ENCODE results near the gene MESD.

Gene MESD

DNA sequence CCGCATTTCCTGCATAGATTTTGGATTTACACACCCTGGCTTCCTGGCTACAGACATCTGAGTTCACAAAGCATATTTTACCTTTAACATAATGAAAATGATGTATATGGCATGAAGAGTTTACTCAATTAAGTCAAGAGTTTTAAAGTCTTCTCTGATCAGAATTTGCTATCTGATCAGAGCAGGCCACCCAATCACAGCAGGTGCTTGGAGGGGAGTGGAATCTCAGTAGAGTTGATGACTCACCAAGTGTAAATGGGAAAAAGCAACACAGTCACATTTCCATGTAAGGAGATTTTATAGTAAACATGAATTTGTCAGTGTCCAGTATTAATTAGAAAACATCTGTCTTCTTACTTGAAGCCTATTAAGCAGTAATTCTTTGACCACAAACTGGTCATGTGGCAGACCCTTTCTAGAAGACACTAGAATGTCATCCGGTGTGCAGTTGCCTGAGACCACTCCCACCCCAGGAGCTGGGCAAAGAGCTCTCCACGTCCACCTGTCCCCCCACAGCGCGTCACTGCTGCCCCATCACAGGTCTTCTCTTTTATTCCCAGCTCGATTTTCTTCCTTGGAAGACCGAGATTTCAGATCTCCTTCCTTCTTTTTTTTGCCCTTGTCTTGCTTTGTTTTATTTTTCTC, 10.8 kb downstream of the MESD start:
- Histone ChIP-seq H3K4me3 (ENCODE audit: insufficient read depth, low read depth, low read length) (no peak overlapping the region), H3K9me3 (ENCODE audit: control insufficient read depth, low read length) (no peaks in the 10 kb centered on the region), H3K27ac (ENCODE audit: insufficient read depth, low read depth, low read length, poor library complexity, severe bottlenecking) (no peak overlapping the region), H3K4me1 (ENCODE audit: control insufficient read depth, insufficient read depth, low read length) (no peaks in the 10 kb centered on the region), H3K36me3 (ENCODE audit: control insufficient read depth, insufficient read depth, low read length) (peaks cover 17% of the 10 kb centered on the region), H3K27me3 (ENCODE audit: control insufficient read depth, insufficient read depth, low read length, poor library complexity, severe bottlenecking) (no peaks in the 10 kb centered on the region)
- 92 to 93% methylated on average over 7 of the region's 7 CpGs for WGBS, 2 experiments

DNA sequence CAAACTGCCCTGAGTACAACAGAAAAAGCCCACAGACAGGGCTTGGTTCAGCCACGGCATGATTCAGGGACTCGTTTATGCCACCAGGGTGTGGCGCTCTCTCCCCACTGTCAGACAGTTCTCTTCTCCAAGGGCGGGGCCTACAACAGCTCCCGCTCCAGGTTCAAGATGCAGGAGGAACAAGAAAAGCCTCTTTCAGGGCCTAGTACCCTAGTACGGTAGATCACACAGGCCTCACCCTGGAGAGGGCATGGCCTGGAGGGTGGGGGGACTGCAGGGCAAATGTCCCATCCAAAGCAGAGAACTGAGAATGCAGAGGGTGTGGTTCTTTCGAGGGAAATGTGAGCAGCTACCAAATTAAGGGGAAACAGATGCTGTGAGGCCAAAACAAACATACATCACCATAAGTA, 12.0 kb downstream of the MESD start:
- Histone ChIP-seq H3K27me3 (ENCODE audit: control insufficient read depth, insufficient read depth, low read length, poor library complexity, severe bottlenecking) (no peaks in the 10 kb centered on the region), H3K4me3 (ENCODE audit: insufficient read depth, low read depth, low read length) (no peak overlapping the region), H3K36me3 (ENCODE audit: control insufficient read depth, insufficient read depth, low read length) (peaks cover 17% of the 10 kb centered on the region), H3K9me3 (ENCODE audit: control insufficient read depth, low read length) (no peaks in the 10 kb centered on the region), H3K4me1 (ENCODE audit: control insufficient read depth, insufficient read depth, low read length) (no peaks in the 10 kb centered on the region), H3K27ac (ENCODE audit: insufficient read depth, low read depth, low read length, poor library complexity, severe bottlenecking) (no peak overlapping the region)
- WGBS, 2 experiments = 21 to 32% methylated on average over 6 to 7 of the region's 7 CpGs

DNA sequence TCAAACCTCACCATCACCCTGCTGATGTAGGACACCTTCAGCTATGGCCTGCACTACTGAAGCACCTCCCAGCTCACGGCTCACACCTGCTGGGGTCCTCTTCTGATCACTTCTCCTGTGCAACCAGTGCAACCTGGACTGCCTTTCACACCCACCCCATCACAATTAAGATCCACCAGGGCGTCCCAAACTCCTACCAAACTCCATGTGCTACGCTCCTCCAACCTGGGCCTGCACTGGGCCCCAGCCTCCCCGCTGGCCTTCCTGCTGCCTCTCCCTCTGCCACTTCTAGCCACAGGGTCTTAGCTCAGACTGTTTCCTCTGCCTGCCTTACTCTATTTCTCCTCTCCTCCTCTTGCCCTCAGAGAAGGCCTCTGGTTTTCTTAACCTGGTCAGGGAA, 12.8 kb downstream of the MESD start:
- H3K27ac ChIP-seq (ENCODE audit: insufficient read depth, low read depth, low read length, poor library complexity, severe bottlenecking) = no peak overlapping the region
- H3K9me3 ChIP-seq (ENCODE audit: control insufficient read depth, low read length) = no peaks in the 10 kb centered on the region
- 91 to 95% methylated on average over 4 of the region's 4 CpGs for WGBS, 2 experiments
- H3K36me3 ChIP-seq (ENCODE audit: control insufficient read depth, insufficient read depth, low read length) = peaks cover 14% of the 10 kb centered on the region
- no peak overlapping the region for H3K4me3 ChIP-seq (ENCODE audit: insufficient read depth, low read depth, low read length)
- no peaks in the 10 kb centered on the region for H3K27me3 ChIP-seq (ENCODE audit: control insufficient read depth, insufficient read depth, low read length, poor library complexity, severe bottlenecking)
- H3K4me1 ChIP-seq (ENCODE audit: control insufficient read depth, insufficient read depth, low read length) = no peaks in the 10 kb centered on the region

DNA sequence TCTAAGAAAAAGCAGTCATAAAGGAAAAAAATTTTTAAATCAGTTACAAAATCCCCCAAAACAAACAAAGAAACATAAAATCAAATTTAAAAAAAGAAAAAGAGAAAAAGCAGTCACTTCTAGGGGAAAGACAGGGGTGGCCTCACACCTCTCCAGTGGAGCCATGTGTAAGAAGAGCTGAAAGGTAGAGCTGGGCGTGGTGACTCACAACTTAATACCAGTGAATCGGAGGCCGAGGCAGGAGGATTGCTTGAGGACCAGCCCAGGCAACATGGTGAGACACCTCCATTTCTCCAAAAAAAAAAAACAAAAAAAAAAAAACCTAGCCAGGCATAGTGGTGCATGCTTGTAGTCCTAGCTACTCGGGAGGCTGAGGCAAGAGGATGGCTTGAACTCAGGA, 14.7 kb downstream of the MESD start:
- no peaks in the 10 kb centered on the region for H3K4me1 ChIP-seq (ENCODE audit: control insufficient read depth, insufficient read depth, low read length)
- peaks cover 11% of the 10 kb centered on the region for H3K36me3 ChIP-seq (ENCODE audit: control insufficient read depth, insufficient read depth, low read length)
- H3K27ac ChIP-seq (ENCODE audit: insufficient read depth, low read depth, low read length, poor library complexity, severe bottlenecking) = no peak overlapping the region
- no peak overlapping the region for H3K4me3 ChIP-seq (ENCODE audit: insufficient read depth, low read depth, low read length)
- no peaks in the 10 kb centered on the region for H3K27me3 ChIP-seq (ENCODE audit: control insufficient read depth, insufficient read depth, low read length, poor library complexity, severe bottlenecking)
- H3K9me3 ChIP-seq (ENCODE audit: control insufficient read depth, low read length) = no peaks in the 10 kb centered on the region
- 89 to 92% methylated on average over 4 of the region's 4 CpGs for WGBS, 2 experiments

DNA sequence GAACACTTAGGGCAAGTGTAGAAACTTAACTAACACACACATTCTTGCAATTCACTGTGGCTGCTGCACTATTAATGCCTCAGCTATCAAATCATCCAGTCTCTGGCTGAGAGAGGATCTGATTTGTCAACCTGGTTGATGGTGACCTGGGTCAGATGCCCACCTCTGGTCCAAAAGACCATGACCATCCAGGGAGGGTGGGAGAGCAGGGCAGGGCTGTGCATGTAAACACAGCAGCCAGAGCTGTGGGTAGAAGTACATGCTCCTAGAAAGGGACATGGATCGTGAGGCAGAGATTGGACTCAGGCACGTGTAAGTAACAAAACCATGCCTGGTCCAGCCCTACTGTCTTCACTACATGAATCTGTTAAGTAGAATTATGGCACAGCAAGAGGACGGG, 17.3 kb downstream of the MESD start:
- Histone ChIP-seq H3K4me3 (ENCODE audit: insufficient read depth, low read depth, low read length) (no peak overlapping the region), H3K36me3 (ENCODE audit: control insufficient read depth, insufficient read depth, low read length) (no peaks in the 10 kb centered on the region), H3K4me1 (ENCODE audit: control insufficient read depth, insufficient read depth, low read length) (peaks cover 9% of the 10 kb centered on the region), H3K27ac (ENCODE audit: insufficient read depth, low read depth, low read length, poor library complexity, severe bottlenecking) (no peak overlapping the region), H3K9me3 (ENCODE audit: control insufficient read depth, low read length) (no peaks in the 10 kb centered on the region), H3K27me3 (ENCODE audit: control insufficient read depth, insufficient read depth, low read length, poor library complexity, severe bottlenecking) (no peaks in the 10 kb centered on the region)
- 86 to 96% methylated on average over 3 of the region's 3 CpGs for WGBS, 2 experiments

DNA sequence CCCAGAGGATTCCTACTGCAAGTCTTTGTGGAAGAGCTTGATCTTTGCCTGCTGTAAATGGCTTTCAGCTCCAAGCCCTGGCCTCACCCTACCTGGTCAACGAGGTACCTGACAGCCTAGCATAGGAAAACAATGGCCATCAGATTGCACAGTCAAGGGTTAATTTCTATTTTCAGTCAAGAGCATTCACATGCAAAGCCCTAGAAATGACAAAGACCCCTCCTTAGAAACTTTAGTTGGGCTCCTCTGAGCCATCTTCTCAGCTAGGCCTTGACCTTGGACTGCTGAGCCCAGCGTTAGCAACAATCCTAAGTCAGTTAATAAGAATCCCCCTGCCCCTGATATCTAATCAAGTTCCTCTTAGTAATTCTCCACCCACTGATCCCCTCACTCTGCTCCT, 18.5 kb downstream of the MESD start:
- no peaks in the 10 kb centered on the region for H3K27me3 ChIP-seq (ENCODE audit: control insufficient read depth, insufficient read depth, low read length, poor library complexity, severe bottlenecking)
- H3K36me3 ChIP-seq (ENCODE audit: control insufficient read depth, insufficient read depth, low read length) = no peaks in the 10 kb centered on the region
- peaks cover 12% of the 10 kb centered on the region for H3K4me1 ChIP-seq (ENCODE audit: control insufficient read depth, insufficient read depth, low read length)
- 45% methylated on average over 2 of the region's 2 CpGs for WGBS, 2 experiments
- no peaks in the 10 kb centered on the region for H3K9me3 ChIP-seq (ENCODE audit: control insufficient read depth, low read length)
- no peak overlapping the region for H3K4me3 ChIP-seq (ENCODE audit: insufficient read depth, low read depth, low read length)
- no peak overlapping the region for H3K27ac ChIP-seq (ENCODE audit: insufficient read depth, low read depth, low read length, poor library complexity, severe bottlenecking)

DNA sequence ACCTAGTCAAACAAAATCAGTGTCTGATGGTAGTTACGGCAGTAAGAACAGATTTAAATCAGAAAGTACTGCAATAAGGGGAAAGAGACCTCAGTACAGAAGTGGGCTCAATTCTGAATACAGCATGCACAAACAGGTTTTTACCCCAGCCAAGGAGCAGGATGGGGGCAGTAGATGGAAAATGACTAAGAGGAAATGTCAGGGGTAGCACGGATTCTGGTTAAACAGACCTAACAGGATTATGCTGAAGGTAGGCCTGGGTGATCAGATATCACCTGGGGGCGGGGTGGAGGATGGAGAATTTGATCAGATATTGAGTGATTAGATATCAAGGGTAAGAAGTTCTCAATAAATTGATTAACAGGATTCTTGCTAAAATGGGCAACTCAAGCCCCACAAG, 19.0 kb downstream of the MESD start:
- peaks cover 12% of the 10 kb centered on the region for H3K4me1 ChIP-seq (ENCODE audit: control insufficient read depth, insufficient read depth, low read length)
- H3K27ac ChIP-seq (ENCODE audit: insufficient read depth, low read depth, low read length, poor library complexity, severe bottlenecking) = no peak overlapping the region
- H3K27me3 ChIP-seq (ENCODE audit: control insufficient read depth, insufficient read depth, low read length, poor library complexity, severe bottlenecking) = no peaks in the 10 kb centered on the region
- H3K36me3 ChIP-seq (ENCODE audit: control insufficient read depth, insufficient read depth, low read length) = no peaks in the 10 kb centered on the region
- no peaks in the 10 kb centered on the region for H3K9me3 ChIP-seq (ENCODE audit: control insufficient read depth, low read length)
- no peak overlapping the region for H3K4me3 ChIP-seq (ENCODE audit: insufficient read depth, low read depth, low read length)
- 87 to 90% methylated on average over 3 of the region's 3 CpGs for WGBS, 2 experiments

DNA sequence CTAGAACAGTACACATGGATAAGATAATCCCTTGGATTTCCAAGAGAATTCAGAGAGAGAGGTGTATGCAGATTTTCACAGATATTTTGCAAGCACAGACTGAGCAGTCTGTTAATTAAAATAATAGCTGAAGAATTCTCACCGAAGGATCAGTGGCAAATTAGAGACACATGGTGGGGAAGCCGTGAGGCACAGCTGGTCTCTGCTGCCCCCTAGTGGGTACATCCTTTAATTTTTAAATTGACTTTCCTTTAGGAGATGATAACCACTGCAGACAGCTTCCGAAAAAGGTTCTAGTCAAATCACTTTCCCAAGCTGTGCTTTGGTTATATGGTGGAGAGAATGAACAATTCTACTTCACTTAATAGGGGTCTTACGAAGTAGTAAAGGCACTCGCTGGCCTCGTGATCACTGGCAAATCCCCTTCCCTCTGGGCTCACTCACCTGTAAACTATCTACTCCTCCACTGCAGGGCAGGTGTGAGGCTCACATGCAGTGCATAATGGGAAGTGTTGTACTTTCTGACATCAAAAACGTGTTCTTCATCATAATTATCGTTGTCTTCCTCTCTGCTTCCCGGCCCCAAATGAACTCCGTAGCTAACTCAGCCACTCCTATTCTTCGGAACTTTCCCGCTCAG, 19.5 kb downstream of the MESD start:
- Histone ChIP-seq H3K9me3 (ENCODE audit: control insufficient read depth, low read length) (no peaks in the 10 kb centered on the region), H3K4me3 (ENCODE audit: insufficient read depth, low read depth, low read length) (no peak overlapping the region), H3K36me3 (ENCODE audit: control insufficient read depth, insufficient read depth, low read length) (no peaks in the 10 kb centered on the region), H3K27me3 (ENCODE audit: control insufficient read depth, insufficient read depth, low read length, poor library complexity, severe bottlenecking) (no peaks in the 10 kb centered on the region), H3K4me1 (ENCODE audit: control insufficient read depth, insufficient read depth, low read length) (peaks cover 12% of the 10 kb centered on the region), H3K27ac (ENCODE audit: insufficient read depth, low read depth, low read length, poor library complexity, severe bottlenecking) (no peak overlapping the region)
- WGBS, 2 experiments = 60 to 68% methylated on average over 12 of the region's 12 CpGs

DNA sequence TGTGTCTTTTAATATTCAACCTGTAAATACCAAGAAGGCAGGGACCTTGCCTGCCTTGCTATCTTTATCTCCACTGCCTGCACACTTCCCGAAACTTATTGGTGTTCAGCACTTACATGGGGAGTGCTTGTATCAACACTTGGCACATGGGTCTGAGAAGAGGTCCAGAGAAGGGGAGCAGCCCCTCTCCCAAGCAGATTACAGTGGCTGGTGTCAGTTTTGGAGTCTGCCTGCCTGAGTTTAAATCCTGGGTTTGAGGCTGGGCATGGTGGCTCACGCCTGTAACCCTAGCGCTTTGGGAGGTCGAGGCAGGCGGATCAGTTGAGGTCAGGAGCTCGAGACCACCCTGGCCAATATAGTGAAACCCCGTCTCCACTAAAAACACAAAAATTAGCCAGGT, 20.3 kb downstream of the MESD start:
- Histone ChIP-seq H3K36me3 (ENCODE audit: control insufficient read depth, insufficient read depth, low read length) (no peaks in the 10 kb centered on the region), H3K4me3 (ENCODE audit: insufficient read depth, low read depth, low read length) (no peak overlapping the region), H3K9me3 (ENCODE audit: control insufficient read depth, low read length) (no peaks in the 10 kb centered on the region), H3K4me1 (ENCODE audit: control insufficient read depth, insufficient read depth, low read length) (peaks cover 12% of the 10 kb centered on the region), H3K27me3 (ENCODE audit: control insufficient read depth, insufficient read depth, low read length, poor library complexity, severe bottlenecking) (no peaks in the 10 kb centered on the region), H3K27ac (ENCODE audit: insufficient read depth, low read depth, low read length, poor library complexity, severe bottlenecking) (no peak overlapping the region)
- WGBS, 2 experiments = 93 to 94% methylated on average over 7 of the region's 7 CpGs

DNA sequence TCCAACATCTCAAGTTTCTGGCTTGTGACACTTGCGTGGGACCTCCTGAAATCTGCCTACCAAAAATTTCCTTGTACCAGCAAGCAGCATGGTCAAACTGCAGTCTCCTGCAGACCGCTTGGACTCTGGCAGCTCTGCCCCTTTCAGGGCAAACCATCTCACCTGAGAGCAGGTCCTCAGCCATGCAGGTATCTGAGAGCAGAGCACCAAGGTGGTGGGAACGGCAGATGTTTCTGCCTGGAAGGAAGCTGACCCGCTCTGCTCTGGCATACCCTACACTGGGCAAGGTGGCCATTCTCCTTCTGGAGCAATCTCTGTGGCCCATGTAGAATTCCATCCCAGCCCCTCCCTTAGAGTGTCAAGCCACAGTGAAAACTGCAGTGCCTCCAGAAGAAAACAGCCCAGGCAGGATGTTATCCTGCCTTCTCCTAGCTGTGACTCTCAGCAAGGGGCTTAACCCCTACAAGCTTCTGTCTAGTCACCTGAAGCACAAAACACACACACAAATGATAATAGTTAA, 21.6 kb downstream of the MESD start:
- no peaks in the 10 kb centered on the region for H3K9me3 ChIP-seq (ENCODE audit: control insufficient read depth, low read length)
- peaks cover 12% of the 10 kb centered on the region for H3K4me1 ChIP-seq (ENCODE audit: control insufficient read depth, insufficient read depth, low read length)
- no peaks in the 10 kb centered on the region for H3K27me3 ChIP-seq (ENCODE audit: control insufficient read depth, insufficient read depth, low read length, poor library complexity, severe bottlenecking)
- WGBS, 2 experiments = 95 to 97% methylated on average over 4 of the region's 4 CpGs
- H3K36me3 ChIP-seq (ENCODE audit: control insufficient read depth, insufficient read depth, low read length) = no peaks in the 10 kb centered on the region
- peak overlapping the region; percentile 44 for H3K27ac ChIP-seq (ENCODE audit: insufficient read depth, low read depth, low read length, poor library complexity, severe bottlenecking)
- no peak overlapping the region for H3K4me3 ChIP-seq (ENCODE audit: insufficient read depth, low read depth, low read length)
